ENCODE data around the gene ATF6B. TPM values are rescaled to one million over a fixed set of nuclear protein-coding genes. Genes with fewer than 3 reads are reported as not detected.

Gene ATF6B
- total and polyA plus RNA-seq, 2 experiments from 2014 or later = 24.9 to 26.1 TPM

GRCh38 chr6:32109114-32109764, 18.8 kb downstream of the ATF6B start, which contains the start of gene TNXB:
TSS of gene TNXB (minus strand) at chr6:32109338. CDS start at chr6:32098198, 11,140 bp downstream.
- Mint-ChIP-seq H3K27ac (no peak within 1 kb of the TSS; the same call in 1 of the 2 replicates), H3K4me3 (peak within 1 kb of the TSS; percentile 45), H3K9me3 (no peaks in the 10 kb centered on the region; the same call in 2 of the 3 replicates), H3K4me1 (peaks cover 23% of the 10 kb centered on the region), H3K27me3 (ENCODE audit: insufficient read depth, low read depth, poor library complexity) (peaks cover 21% of the 10 kb centered on the region), H3K36me3 (ENCODE audit: low read depth) (peaks cover 3% of the 10 kb centered on the region; the same call in 1 of the 3 replicates)
- Histone ChIP-seq H3K27ac (ENCODE audit: low read depth) (no peak within 1 kb of the TSS), H3K79me2 (replicated peaks; ENCODE audit: insufficient read depth) (no peaks in the 10 kb centered on the region), H3K4me1 (ENCODE audit: insufficient read depth) (peaks cover 13% of the 10 kb centered on the region; the same call in 1 of the 2 replicates), H3K9me2 (ENCODE audit: insufficient read depth) (no peaks in the 10 kb centered on the region; the same call in 1 of the 2 replicates), H3K36me3 (ENCODE audit: insufficient read depth) (no peaks in the 10 kb centered on the region), H3K27me3 (ENCODE audit: insufficient read depth) (peaks cover 8% of the 10 kb centered on the region; the same call in 1 of the 2 replicates), H3K4me3 (peak within 1 kb of the TSS; percentile 41; the same call in 1 of the 2 replicates), H4K20me1 (replicated peaks; ENCODE audit: insufficient read depth) (no peaks in the 10 kb centered on the region; the same call in none of the 2 replicates), H3K4me2 (peak within 1 kb of the TSS; percentile 68), H3F3A (replicated peaks; ENCODE audit: low read depth) (no peaks in the 10 kb centered on the region), H2AFZ (no peak within 1 kb of the TSS)
- ATAC-seq (peak; percentile 18), DNase-seq (ENCODE audit: low spot score) (no peak)
- no peak for TF ChIP-seq EZH2phosphoT487 (IDR thresholded peaks at IDR 0.05; ENCODE audit: unreplicated experiment)
- TF ChIP-seq, protein P1, sequence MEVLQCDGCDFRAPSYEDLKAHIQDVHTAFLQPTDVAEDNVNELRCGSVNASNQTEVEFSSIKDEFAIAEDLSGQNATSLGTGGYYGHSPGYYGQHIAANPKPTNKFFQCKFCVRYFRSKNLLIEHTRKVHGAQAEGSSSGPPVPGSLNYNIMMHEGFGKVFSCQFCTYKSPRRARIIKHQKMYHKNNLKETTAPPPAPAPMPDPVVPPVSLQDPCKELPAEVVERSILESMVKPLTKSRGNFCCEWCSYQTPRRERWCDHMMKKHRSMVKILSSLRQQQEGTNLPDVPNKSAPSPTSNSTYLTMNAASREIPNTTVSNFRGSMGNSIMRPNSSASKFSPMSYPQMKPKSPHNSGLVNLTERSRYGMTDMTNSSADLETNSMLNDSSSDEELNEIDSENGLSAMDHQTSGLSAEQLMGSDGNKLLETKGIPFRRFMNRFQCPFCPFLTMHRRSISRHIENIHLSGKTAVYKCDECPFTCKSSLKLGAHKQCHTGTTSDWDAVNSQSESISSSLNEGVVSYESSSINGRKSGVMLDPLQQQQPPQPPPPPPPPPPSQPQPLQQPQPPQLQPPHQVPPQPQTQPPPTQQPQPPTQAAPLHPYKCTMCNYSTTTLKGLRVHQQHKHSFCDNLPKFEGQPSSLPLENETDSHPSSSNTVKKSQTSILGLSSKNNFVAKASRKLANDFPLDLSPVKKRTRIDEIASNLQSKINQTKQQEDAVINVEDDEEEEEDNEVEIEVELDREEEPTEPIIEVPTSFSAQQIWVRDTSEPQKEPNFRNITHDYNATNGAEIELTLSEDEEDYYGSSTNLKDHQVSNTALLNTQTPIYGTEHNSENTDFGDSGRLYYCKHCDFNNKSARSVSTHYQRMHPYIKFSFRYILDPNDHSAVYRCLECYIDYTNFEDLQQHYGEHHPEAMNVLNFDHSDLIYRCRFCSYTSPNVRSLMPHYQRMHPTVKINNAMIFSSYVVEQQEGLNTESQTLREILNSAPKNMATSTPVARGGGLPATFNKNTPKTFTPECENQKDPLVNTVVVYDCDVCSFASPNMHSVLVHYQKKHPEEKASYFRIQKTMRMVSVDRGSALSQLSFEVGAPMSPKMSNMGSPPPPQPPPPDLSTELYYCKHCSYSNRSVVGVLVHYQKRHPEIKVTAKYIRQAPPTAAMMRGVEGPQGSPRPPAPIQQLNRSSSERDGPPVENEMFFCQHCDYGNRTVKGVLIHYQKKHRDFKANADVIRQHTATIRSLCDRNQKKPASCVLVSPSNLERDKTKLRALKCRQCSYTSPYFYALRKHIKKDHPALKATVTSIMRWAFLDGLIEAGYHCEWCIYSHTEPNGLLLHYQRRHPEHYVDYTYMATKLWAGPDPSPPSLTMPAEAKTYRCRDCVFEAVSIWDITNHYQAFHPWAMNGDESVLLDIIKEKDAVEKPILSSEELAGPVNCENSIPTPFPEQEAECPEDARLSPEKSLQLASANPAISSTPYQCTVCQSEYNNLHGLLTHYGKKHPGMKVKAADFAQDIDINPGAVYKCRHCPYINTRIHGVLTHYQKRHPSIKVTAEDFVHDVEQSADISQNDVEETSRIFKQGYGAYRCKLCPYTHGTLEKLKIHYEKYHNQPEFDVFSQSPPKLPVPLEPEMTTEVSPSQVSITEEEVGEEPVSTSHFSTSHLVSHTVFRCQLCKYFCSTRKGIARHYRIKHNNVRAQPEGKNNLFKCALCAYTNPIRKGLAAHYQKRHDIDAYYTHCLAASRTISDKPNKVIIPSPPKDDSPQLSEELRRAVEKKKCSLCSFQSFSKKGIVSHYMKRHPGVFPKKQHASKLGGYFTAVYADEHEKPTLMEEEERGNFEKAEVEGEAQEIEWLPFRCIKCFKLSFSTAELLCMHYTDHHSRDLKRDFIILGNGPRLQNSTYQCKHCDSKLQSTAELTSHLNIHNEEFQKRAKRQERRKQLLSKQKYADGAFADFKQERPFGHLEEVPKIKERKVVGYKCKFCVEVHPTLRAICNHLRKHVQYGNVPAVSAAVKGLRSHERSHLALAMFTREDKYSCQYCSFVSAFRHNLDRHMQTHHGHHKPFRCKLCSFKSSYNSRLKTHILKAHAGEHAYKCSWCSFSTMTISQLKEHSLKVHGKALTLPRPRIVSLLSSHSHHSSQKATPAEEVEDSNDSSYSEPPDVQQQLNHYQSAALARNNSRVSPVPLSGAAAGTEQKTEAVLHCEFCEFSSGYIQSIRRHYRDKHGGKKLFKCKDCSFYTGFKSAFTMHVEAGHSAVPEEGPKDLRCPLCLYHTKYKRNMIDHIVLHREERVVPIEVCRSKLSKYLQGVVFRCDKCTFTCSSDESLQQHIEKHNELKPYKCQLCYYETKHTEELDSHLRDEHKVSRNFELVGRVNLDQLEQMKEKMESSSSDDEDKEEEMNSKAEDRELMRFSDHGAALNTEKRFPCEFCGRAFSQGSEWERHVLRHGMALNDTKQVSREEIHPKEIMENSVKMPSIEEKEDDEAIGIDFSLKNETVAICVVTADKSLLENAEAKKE (CRISPR knock-in tag; IDR thresholded peaks at IDR 0.05) = no peak
- no peak for TF ChIP-seq NANOG (IDR thresholded peaks at IDR 0.05; ENCODE audit: borderline replicate concordance)
- TF ChIP-seq STAT1 (IDR thresholded peaks at IDR 0.05; ENCODE audit: unreplicated experiment) = no peak
- TF ChIP-seq ZNF331 (CRISPR knock-in tag; IDR thresholded peaks at IDR 0.05; ENCODE audit: low read depth) = no peak
- no peak for TF ChIP-seq POLR2AphosphoS5 (IDR thresholded peaks at IDR 0.05; ENCODE audit: low read depth)
- TF ChIP-seq EZH2 (IDR thresholded peaks at IDR 0.05; ENCODE audit: low read depth, unreplicated experiment) = no peak
- TF ChIP-seq CREB1 (CRISPR knock-in tag; IDR thresholded peaks at IDR 0.05; ENCODE audit: low read depth) = no peak
- no peak for TF ChIP-seq JUNB (IDR thresholded peaks at IDR 0.05; ENCODE audit: unreplicated experiment)
- no peak for TF ChIP-seq ZNF114 (CRISPR knock-in tag; IDR thresholded peaks at IDR 0.05)
- TF ChIP-seq, protein P2, sequence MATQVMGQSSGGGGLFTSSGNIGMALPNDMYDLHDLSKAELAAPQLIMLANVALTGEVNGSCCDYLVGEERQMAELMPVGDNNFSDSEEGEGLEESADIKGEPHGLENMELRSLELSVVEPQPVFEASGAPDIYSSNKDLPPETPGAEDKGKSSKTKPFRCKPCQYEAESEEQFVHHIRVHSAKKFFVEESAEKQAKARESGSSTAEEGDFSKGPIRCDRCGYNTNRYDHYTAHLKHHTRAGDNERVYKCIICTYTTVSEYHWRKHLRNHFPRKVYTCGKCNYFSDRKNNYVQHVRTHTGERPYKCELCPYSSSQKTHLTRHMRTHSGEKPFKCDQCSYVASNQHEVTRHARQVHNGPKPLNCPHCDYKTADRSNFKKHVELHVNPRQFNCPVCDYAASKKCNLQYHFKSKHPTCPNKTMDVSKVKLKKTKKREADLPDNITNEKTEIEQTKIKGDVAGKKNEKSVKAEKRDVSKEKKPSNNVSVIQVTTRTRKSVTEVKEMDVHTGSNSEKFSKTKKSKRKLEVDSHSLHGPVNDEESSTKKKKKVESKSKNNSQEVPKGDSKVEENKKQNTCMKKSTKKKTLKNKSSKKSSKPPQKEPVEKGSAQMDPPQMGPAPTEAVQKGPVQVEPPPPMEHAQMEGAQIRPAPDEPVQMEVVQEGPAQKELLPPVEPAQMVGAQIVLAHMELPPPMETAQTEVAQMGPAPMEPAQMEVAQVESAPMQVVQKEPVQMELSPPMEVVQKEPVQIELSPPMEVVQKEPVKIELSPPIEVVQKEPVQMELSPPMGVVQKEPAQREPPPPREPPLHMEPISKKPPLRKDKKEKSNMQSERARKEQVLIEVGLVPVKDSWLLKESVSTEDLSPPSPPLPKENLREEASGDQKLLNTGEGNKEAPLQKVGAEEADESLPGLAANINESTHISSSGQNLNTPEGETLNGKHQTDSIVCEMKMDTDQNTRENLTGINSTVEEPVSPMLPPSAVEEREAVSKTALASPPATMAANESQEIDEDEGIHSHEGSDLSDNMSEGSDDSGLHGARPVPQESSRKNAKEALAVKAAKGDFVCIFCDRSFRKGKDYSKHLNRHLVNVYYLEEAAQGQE (IDR thresholded peaks at IDR 0.05; ENCODE audit: unreplicated experiment) = no peak
- TF ChIP-seq, protein P3, sequence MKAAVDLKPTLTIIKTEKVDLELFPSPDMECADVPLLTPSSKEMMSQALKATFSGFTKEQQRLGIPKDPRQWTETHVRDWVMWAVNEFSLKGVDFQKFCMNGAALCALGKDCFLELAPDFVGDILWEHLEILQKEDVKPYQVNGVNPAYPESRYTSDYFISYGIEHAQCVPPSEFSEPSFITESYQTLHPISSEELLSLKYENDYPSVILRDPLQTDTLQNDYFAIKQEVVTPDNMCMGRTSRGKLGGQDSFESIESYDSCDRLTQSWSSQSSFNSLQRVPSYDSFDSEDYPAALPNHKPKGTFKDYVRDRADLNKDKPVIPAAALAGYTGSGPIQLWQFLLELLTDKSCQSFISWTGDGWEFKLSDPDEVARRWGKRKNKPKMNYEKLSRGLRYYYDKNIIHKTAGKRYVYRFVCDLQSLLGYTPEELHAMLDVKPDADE (IDR thresholded peaks at IDR 0.05) = no peak
- TF ChIP-seq CTCF (conservative IDR thresholded peaks at IDR 0.05; ENCODE audit: low read depth in 2 of 2) = no peak

All from GM23338 (cell line).